SK-N-SH (cell line): ENCODE results near the gene SEMA4D. TPM values are rescaled to one million over a fixed set of nuclear protein-coding genes. Genes with fewer than 3 reads are reported as not detected.

Experiments used
- CTCF ChIA-PET: fragments of 300-600, 350-600 bp; formaldehyde crosslinking; extraction: SDS; loops from one replicate; lab custom pipeline; 2021; lab: Yijun Ruan, JAX
- POLR2A ChIA-PET: fragments of 350-600 bp; sonication (Branson Sonifier 250); formaldehyde crosslinking; extraction: SDS; loops from one replicate; lab custom pipeline; 2020; ENCODE audit warnings: antibody characterized with exemption, inconsistent platforms; lab: Yijun Ruan, JAX
- DNase-seq: peaks from one replicate; pipeline ENCODE4 v3.0.0; 2012
- H2AFZ ChIP-seq: fragments of 200-600 bp; sonication (generic); 2 replicates; pipeline ENCODE4 v1.8.1; 2016; ENCODE audit warnings: antibody characterized with exemption, mild to moderate bottlenecking, low read depth
- H3F3A ChIP-seq: fragments of 200-600 bp; sonication (generic); replicated peaks from 2 replicates; pipeline ENCODE3; 2016; ENCODE audit warnings: antibody characterized with exemption, mild to moderate bottlenecking; ENCODE audit not compliant: insufficient read depth
- H3K27ac ChIP-seq, 2 experiments: fragments of 200-500 bp in 1 of 2; fragments of 200-600 bp in 1 of 2; sonication (Bioruptor generic) in 1 of 2; sonication (generic), shearing (Covaris generic) in 1 of 2; 2 replicates each; pipeline versions ENCODE4 v1.5.1 to v1.6.1; 2014 to 2016; ENCODE audit warnings: low read depth in 2 of 2, inconsistent platforms in 1 of 2, low read length in 1 of 2, mild to moderate bottlenecking in 1 of 2, mixed read lengths in 1 of 2
- H3K27me3 ChIP-seq: fragments of 200-600 bp; sonication (generic), shearing (Covaris generic); 2 replicates; pipeline ENCODE4 v1.6.1; 2016; ENCODE audit warnings: mixed run types; ENCODE audit not compliant: insufficient read depth
- H3K36me3 ChIP-seq, 2 experiments: fragments of 200-500 bp in 1 of 2; fragments of 200-600 bp in 1 of 2; sonication (Bioruptor generic) in 1 of 2; sonication (generic) in 1 of 2; replicated peaks in 1 of 2; 2 replicates each; pipeline versions ENCODE3 to v1.5.1; 2014 to 2016; ENCODE audit warnings: low read length in 1 of 2, mild to moderate bottlenecking in 1 of 2; ENCODE audit not compliant: insufficient read depth in 2 of 2, control insufficient read depth in 1 of 2
- H3K4me1 ChIP-seq, 2 experiments: fragments of 200-500 bp in 1 of 2; fragments of 200-600 bp in 1 of 2; sonication (Bioruptor generic) in 1 of 2; sonication (generic), shearing (Covaris generic) in 1 of 2; 2 replicates each; pipeline versions ENCODE4 v1.5.1 to v1.6.1; 2014 to 2016; ENCODE audit warnings: low read depth in 1 of 2, low read length in 1 of 2, mixed run types in 1 of 2; ENCODE audit not compliant: insufficient read depth in 2 of 2, control insufficient read depth in 1 of 2
- H3K4me2 ChIP-seq: fragments of 200-600 bp; sonication (generic), shearing (Covaris generic); 2 replicates; pipeline ENCODE4 v1.6.1; 2017; ENCODE audit warnings: mixed run types
- H3K4me3 ChIP-seq, 2 experiments: fragments of 200-500 bp in 1 of 2; fragments of 200-600 bp in 1 of 2; sonication (Bioruptor generic) in 1 of 2; sonication (generic), shearing (Covaris generic) in 1 of 2; 2 replicates each; pipeline versions ENCODE4 v1.5.1 to v1.8.1; 2014 to 2016; ENCODE audit warnings: low read depth in 2 of 2, inconsistent platforms in 1 of 2, low read length in 1 of 2, mild to moderate bottlenecking in 1 of 2, mixed read lengths in 1 of 2, moderate library complexity in 1 of 2
- H3K79me2 ChIP-seq: fragments of 200-600 bp; sonication (generic); 2 replicates; pipeline ENCODE4 v1.8.1; 2017; ENCODE audit warnings: mild to moderate bottlenecking; ENCODE audit not compliant: insufficient read depth
- H3K9ac ChIP-seq: fragments of 200-600 bp; sonication (generic); 2 replicates; pipeline ENCODE4 v1.6.1; 2017; ENCODE audit warnings: mixed run types
- H3K9me2 ChIP-seq: fragments of 200-600 bp; sonication (generic); 2 replicates; pipeline ENCODE4 v1.6.1; 2017; ENCODE audit warnings: mixed run types
- H3K9me3 ChIP-seq: fragments of 200-600 bp; sonication (generic); 2 replicates; pipeline ENCODE4 v1.6.1; 2017; ENCODE audit warnings: mixed run types, mild to moderate bottlenecking, moderate library complexity
- H4K20me1 ChIP-seq: fragments of 200-600 bp; sonication (generic); 2 replicates; pipeline ENCODE4 v1.6.1; 2017; ENCODE audit warnings: mild to moderate bottlenecking, mixed run types; ENCODE audit not compliant: insufficient read depth
- CHD2 ChIP-seq: fragments of 150-350 bp; IDR thresholded peaks from 2 replicates; pipeline ENCODE4 v1.6.1; 2018; ENCODE audit warnings: low read length; ENCODE audit not compliant: partially characterized antibody
- ELF1 ChIP-seq: IDR thresholded peaks from 2 replicates; pipeline ENCODE4 v1.4.0; 2012
- EZH2phosphoT487 ChIP-seq: fragments of 200-600 bp; sonication (generic); IDR thresholded peaks from 2 replicates; pipeline ENCODE4 v1.6.1; 2017; ENCODE audit warnings: low read depth, mixed run types, mild to moderate bottlenecking, antibody characterized with exemption, moderate library complexity, borderline replicate concordance
- FOSL2 ChIP-seq: IDR thresholded peaks from 2 replicates; pipeline ENCODE4 v1.4.0; 2012; ENCODE audit warnings: low read depth, mild to moderate bottlenecking, moderate library complexity, borderline replicate concordance
- FOXM1 ChIP-seq: IDR thresholded peaks from 2 replicates; pipeline ENCODE4 v1.4.0; 2012; ENCODE audit warnings: low read depth, mild to moderate bottlenecking
- GABPA ChIP-seq: IDR thresholded peaks from 2 replicates; pipeline ENCODE4 v1.4.0; 2012; ENCODE audit warnings: low read depth, mild to moderate bottlenecking
- GATA2 ChIP-seq: sonication (generic); formaldehyde crosslinking; IDR thresholded peaks from 2 replicates; pipeline ENCODE4 v1.5.0; 2020; ENCODE audit warnings: mild to moderate bottlenecking, missing genetic modification reagents
- JUND ChIP-seq: IDR thresholded peaks from 2 replicates; pipeline ENCODE4 v1.4.0; 2012
- MAX ChIP-seq: IDR thresholded peaks from 2 replicates; pipeline ENCODE4 v1.4.0; 2012; ENCODE audit warnings: low read depth
- MEF2A ChIP-seq: IDR thresholded peaks from 2 replicates; pipeline ENCODE4 v1.4.0; 2012; ENCODE audit warnings: low read depth, borderline replicate concordance
- MXI1 ChIP-seq: IDR thresholded peaks from 2 replicates; pipeline ENCODE4 v1.6.1; 2012; ENCODE audit warnings: mild to moderate bottlenecking, low read depth, low read length, improper control_type of control experiment
- NRF1 ChIP-seq: IDR thresholded peaks from 2 replicates; pipeline ENCODE4 v1.6.1; 2012; ENCODE audit warnings: low read depth, mild to moderate bottlenecking, low read length
- RFX5 ChIP-seq: IDR thresholded peaks from 2 replicates; pipeline ENCODE4 v1.6.1; 2012; ENCODE audit warnings: mild to moderate bottlenecking, improper control_type of control experiment, low read length
- RXRA ChIP-seq: IDR thresholded peaks from 2 replicates; pipeline ENCODE4 v1.4.0; 2012; ENCODE audit warnings: low read depth, mild to moderate bottlenecking, borderline replicate concordance
- TCF12 ChIP-seq: IDR thresholded peaks from 2 replicates; pipeline ENCODE4 v1.4.0; 2012
- USF1 ChIP-seq: IDR thresholded peaks from 2 replicates; pipeline ENCODE4 v1.4.0; 2012; ENCODE audit warnings: low read depth, borderline replicate concordance
- ZBTB33 ChIP-seq: IDR thresholded peaks from 2 replicates; pipeline ENCODE4 v1.4.0; 2012; ENCODE audit warnings: low read depth, borderline replicate concordance
- WGBS: methylation state at CpG from one replicate; pipeline ENCODE4 v1.1.6; 2017; ENCODE audit warnings: low lambda C conversion rate; 5-methylcytosine and 5-hydroxymethylcytosine counted together
- polyA plus RNA-seq, 3 experiments: library from polyadenylated mRNA; depleted of rRNA; stranded (reverse); fragments of >200 nt; gene quantifications; 2 replicates each; pipeline ENCODE4 v1.2.3, GENCODE V29; 2012
- TF ChIP-seq, protein P1 (sequence below): IDR thresholded peaks from 2 replicates; pipeline ENCODE4 v1.6.1; 2012; ENCODE audit warnings: mild to moderate bottlenecking, low read depth, low read length, moderate library complexity
- TF ChIP-seq, protein P2 (sequence below): fragments of 150-350 bp; IDR thresholded peaks from 2 replicates; pipeline ENCODE4 v1.6.1; 2017; ENCODE audit warnings: antibody characterized with exemption, low read length, low read depth, borderline replicate concordance

SEMA4D gene
- polyA plus RNA-seq, 1 of the 3 experiments (the other 2 are of a cell fraction), result 4.8 TPM

DNA sequence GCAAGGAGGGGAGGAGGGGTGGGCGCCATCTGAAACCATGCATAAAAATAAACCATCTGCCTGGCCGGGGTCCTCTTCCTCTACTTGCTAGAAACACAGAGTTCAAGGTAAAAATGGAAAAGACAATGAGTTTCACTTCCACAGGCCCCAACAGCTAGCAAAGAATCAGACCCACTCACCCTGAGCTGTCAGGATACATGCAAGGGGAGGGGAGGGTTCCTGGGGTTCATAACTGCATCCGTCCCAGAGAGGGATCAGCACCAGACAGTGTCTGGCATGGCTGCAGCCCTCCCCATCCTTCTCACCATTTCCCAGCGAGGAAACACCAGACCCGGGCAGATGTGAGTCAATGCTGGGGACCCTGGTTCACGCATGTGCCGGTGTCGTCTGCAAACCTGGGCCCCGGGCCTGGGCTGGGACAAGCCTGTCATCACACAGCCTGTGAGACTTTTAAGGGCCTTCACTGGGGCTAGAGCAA is 55.4 kb downstream of the SEMA4D start:
- CTCF ChIA-PET, result no interaction called here

GRCh38 chr9:89441986-89442385 is 55.9 kb downstream of the SEMA4D start:
- H3K9me3 ChIP-seq, result no peaks in the 10 kb centered on the region
- H3K79me2 ChIP-seq, result no peaks in the 10 kb centered on the region
- H3K36me3 ChIP-seq, result no peaks in the 10 kb centered on the region
- no peak overlapping the region for H3K9ac ChIP-seq
- H3K9me2 ChIP-seq, result no peaks in the 10 kb centered on the region
- peaks cover 0 to 25% of the 10 kb centered on the region in 2 experiments; a peak in 1 of 4 replicates for H3K4me1 ChIP-seq
- H3K27me3 ChIP-seq, result no peaks in the 10 kb centered on the region
- 87% methylated on average over 4 of the region's 8 CpGs for WGBS
- no peaks in the 10 kb centered on the region for H4K20me1 ChIP-seq
- no peak overlapping the region for H3K27ac ChIP-seq
- no peak overlapping the region for H3K4me2 ChIP-seq
- no peak overlapping the region for H2AFZ ChIP-seq
- DNase-seq, result no peak
- no peaks in the 10 kb centered on the region for H3F3A ChIP-seq
- CTCF ChIA-PET, result no interaction called here
- H3K4me3 ChIP-seq, result no peak overlapping the region
- POLR2A ChIA-PET, result no interaction called here
- TF ChIP-seq FOXM1 (no peak), TCF12 (no peak), GABPA (no peak), ELF1 (no peak), RFX5 (no peak), ZBTB33 (no peak), NRF1 (no peak), FOSL2 (no peak), RXRA (no peak), EZH2phosphoT487 (no peak), USF1 (no peak), GATA2 (CRISPR knock-in tag) (no peak)
- TF ChIP-seq, protein P1, sequence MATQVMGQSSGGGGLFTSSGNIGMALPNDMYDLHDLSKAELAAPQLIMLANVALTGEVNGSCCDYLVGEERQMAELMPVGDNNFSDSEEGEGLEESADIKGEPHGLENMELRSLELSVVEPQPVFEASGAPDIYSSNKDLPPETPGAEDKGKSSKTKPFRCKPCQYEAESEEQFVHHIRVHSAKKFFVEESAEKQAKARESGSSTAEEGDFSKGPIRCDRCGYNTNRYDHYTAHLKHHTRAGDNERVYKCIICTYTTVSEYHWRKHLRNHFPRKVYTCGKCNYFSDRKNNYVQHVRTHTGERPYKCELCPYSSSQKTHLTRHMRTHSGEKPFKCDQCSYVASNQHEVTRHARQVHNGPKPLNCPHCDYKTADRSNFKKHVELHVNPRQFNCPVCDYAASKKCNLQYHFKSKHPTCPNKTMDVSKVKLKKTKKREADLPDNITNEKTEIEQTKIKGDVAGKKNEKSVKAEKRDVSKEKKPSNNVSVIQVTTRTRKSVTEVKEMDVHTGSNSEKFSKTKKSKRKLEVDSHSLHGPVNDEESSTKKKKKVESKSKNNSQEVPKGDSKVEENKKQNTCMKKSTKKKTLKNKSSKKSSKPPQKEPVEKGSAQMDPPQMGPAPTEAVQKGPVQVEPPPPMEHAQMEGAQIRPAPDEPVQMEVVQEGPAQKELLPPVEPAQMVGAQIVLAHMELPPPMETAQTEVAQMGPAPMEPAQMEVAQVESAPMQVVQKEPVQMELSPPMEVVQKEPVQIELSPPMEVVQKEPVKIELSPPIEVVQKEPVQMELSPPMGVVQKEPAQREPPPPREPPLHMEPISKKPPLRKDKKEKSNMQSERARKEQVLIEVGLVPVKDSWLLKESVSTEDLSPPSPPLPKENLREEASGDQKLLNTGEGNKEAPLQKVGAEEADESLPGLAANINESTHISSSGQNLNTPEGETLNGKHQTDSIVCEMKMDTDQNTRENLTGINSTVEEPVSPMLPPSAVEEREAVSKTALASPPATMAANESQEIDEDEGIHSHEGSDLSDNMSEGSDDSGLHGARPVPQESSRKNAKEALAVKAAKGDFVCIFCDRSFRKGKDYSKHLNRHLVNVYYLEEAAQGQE, result no peak
- TF ChIP-seq, protein P2, sequence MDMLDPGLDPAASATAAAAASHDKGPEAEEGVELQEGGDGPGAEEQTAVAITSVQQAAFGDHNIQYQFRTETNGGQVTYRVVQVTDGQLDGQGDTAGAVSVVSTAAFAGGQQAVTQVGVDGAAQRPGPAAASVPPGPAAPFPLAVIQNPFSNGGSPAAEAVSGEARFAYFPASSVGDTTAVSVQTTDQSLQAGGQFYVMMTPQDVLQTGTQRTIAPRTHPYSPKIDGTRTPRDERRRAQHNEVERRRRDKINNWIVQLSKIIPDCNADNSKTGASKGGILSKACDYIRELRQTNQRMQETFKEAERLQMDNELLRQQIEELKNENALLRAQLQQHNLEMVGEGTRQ, result no peak

More for the DNA sequence above, 55.4 kb downstream of the SEMA4D start:
- no peak overlapping the region for H3K27ac ChIP-seq
- WGBS, result 80% methylated on average over 6 of the region's 9 CpGs
- no peak overlapping the region for H3K9ac ChIP-seq
- no peak for TF ChIP-seq MXI1
- TF ChIP-seq FOSL2, result no peak
- no peak for TF ChIP-seq MEF2A
- TF ChIP-seq JUND, result no peak
- no peak for TF ChIP-seq RXRA
- TF ChIP-seq CHD2, result no peak
- no peak for TF ChIP-seq FOXM1
- TF ChIP-seq USF1, result no peak
- TF ChIP-seq RFX5, result no peak
- no peak for TF ChIP-seq MAX
- H3K4me3 ChIP-seq, result no peak overlapping the region
- no peak overlapping the region for H3K4me2 ChIP-seq
- peaks cover 0 to 21% of the 10 kb centered on the region in 2 experiments; a peak in 1 of 4 replicates for H3K4me1 ChIP-seq
- H3K36me3 ChIP-seq, result no peaks in the 10 kb centered on the region
- no peak overlapping the region for H2AFZ ChIP-seq
- POLR2A ChIA-PET, result no interaction called here
- no peaks in the 10 kb centered on the region for H3K79me2 ChIP-seq
- no peaks in the 10 kb centered on the region for H3K9me3 ChIP-seq
- H3K27me3 ChIP-seq, result no peaks in the 10 kb centered on the region
- H3F3A ChIP-seq, result no peaks in the 10 kb centered on the region
- no peaks in the 10 kb centered on the region for H3K9me2 ChIP-seq
- DNase-seq, result no peak
- H4K20me1 ChIP-seq, result no peaks in the 10 kb centered on the region
